ENCODE results near the gene TEX35.

DNA sequence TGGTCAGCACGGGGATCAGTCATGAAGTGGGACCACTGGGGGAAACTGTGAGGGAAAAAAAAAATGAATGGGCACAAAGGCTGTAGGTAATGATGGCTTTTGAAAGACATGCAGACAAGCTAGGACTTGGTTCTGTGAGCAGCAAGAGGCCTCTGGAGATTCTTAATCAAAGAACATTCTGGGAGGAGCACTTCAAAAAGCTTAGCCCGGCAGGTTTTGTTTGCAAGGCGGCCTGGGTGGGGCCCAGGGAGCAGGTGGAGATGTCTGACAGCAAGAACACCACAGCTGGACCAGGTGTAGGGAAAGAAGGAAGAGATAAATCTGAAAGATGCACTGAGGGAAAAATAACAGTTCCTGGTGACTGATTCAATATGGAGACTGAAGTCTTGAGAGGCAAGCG lies 6.0 kb downstream of the TEX35 start:
- TF ChIP-seq POLR2AphosphoS5 (IDR thresholded peaks at IDR 0.05), result no peak
- TF ChIP-seq CTCF (IDR thresholded peaks at IDR 0.05), result no peak
- no peak for TF ChIP-seq EP300 (IDR thresholded peaks at IDR 0.05)

All from suprapubic skin (tissue), 4 donors.